ENCODE measurements around the gene MAP2K3. TPM values are rescaled to one million over a fixed set of nuclear protein-coding genes. Genes with fewer than 3 reads are reported as not detected.

The MAP2K3 gene
- polyA plus RNA-seq, 4 donors, result 48.5 to 98.2 (median 73.7) TPM

- H3K4me1 ChIP-seq (ENCODE audit: control insufficient read depth in 3 of 3, insufficient read depth in 2 of 3, low read depth in 1 of 3, low read length in 2 of 3), result no peaks in the 10 kb centered on the region
- FAIRE-seq, result no peak
- 83 to 87% (median 86%) methylated on average over 26 of the region's 26 CpGs for WGBS, 3 donors
Measured at GRCh38 chr17:21242780-21243515, 41.6 kb upstream of the MAP2K3 start.

DNA sequence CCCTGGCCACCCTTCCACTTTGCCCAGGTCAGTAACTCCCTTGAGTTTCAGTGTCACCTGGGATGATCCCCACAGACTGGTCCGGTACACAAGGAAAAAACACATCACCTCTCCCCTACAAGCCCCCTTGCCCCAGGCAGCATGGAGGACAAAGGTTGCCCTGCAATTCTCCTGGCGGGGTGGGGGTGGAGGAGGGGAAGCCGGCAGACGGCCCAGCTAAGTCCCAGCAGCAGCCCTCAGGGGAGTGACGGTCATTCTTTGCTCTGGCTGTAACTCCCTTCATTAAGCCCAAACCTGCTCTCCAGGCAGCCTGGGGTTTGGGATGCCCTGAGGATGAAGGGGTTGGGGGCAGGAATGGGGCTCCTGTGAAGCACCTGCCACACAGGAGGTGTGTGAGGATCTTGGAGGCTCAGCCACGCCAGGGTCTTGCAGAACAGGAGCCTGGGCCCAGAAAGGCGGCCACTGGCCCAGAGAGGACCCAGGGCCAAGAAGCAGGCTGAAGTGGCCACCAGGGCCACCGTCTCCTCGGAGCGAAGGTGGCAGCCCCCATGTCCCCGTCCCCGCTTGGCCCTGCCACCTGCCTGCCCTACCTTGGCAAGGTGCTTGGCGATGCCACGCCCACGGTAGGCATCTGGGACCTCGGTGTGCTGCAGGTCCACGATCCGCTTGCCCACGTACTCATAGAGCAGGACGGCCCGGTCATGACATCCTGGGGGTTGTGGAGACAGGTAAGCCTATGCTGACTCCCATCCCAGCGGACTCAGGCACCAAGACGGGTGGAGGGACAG is 40.8 kb upstream of the MAP2K3 start:
- WGBS, 3 donors, result 35 to 68% (median 50%) methylated on average over 18 to 23 of the region's 23 CpGs
- DNase-seq (peak in 1 of 2 donors; percentile 18), FAIRE-seq (no peak)

More at GRCh38 chr17:21242780-21243515, 41.6 kb upstream of the MAP2K3 start:
- no peak overlapping the region for H3K27ac ChIP-seq (ENCODE audit: low read depth in 1 of 3, low read length in 2 of 3)
- H3K36me3 ChIP-seq (ENCODE audit: control insufficient read depth in 3 of 3, insufficient read depth in 2 of 3, low read depth in 1 of 3, low read length in 3 of 3), result peaks cover 0 to 12% (median 3%) of the 10 kb centered on the region in 3 donors
- no peaks in the 10 kb centered on the region for H3K27me3 ChIP-seq (ENCODE audit: control insufficient read depth in 3 of 3, insufficient read depth in 3 of 3, low read length in 3 of 3)
- H3K4me3 ChIP-seq (ENCODE audit: low read depth in 1 of 3, low read length in 3 of 3), result no peak overlapping the region
- DNase-seq, result no peak
- no peaks in the 10 kb centered on the region for H3K9me3 ChIP-seq (ENCODE audit: control insufficient read depth in 2 of 2, insufficient read depth in 1 of 2, low read depth in 1 of 2, low read length in 1 of 2)

DNA sequence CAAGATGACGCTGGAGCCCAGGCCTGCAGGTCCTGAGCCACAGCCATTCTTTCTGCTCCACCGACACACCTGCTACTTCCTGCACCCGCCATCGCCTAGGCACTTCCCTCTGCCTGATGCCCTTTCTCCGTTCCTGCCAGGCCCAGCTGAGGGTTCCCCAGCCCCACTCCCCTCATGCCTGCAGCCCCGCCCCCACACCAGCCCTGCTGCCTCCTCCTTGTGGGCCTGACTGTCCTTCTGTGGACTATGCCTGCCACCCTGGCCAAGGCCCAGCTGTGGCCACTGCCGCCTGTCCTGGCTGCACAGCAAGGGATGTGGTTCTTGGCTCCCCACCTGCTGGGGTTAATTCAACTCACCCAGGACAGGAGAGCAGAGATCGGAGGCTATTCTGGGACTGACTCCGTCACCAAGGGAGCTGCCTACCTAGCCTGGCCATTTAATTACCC is 38.8 kb upstream of the MAP2K3 start:
- H3K9me3 ChIP-seq (ENCODE audit: control insufficient read depth in 2 of 2, insufficient read depth in 1 of 2, low read depth in 1 of 2, low read length in 1 of 2), result no peaks in the 10 kb centered on the region
- no peak for DNase-seq
- WGBS, 3 donors, result 69 to 78% (median 70%) methylated on average over 8 to 9 of the region's 9 CpGs

More for the DNA sequence above, 40.8 kb upstream of the MAP2K3 start:
- no peaks in the 10 kb centered on the region for H3K4me1 ChIP-seq (ENCODE audit: control insufficient read depth in 3 of 3, insufficient read depth in 2 of 3, low read depth in 1 of 3, low read length in 2 of 3)
- peaks cover 0 to 12% (median 3%) of the 10 kb centered on the region in 3 donors for H3K36me3 ChIP-seq (ENCODE audit: control insufficient read depth in 3 of 3, insufficient read depth in 2 of 3, low read depth in 1 of 3, low read length in 3 of 3)
- H3K4me3 ChIP-seq (ENCODE audit: low read depth in 1 of 3, low read length in 3 of 3), result no peak overlapping the region
- H3K9me3 ChIP-seq (ENCODE audit: control insufficient read depth in 2 of 2, insufficient read depth in 1 of 2, low read depth in 1 of 2, low read length in 1 of 2), result no peaks in the 10 kb centered on the region
- no peaks in the 10 kb centered on the region for H3K27me3 ChIP-seq (ENCODE audit: control insufficient read depth in 3 of 3, insufficient read depth in 3 of 3, low read length in 3 of 3)
- H3K27ac ChIP-seq (ENCODE audit: low read depth in 1 of 3, low read length in 2 of 3), result no peak overlapping the region

GRCh38 chr17:21246698-21247097 is 37.8 kb upstream of the MAP2K3 start:
- H3K27me3 ChIP-seq (ENCODE audit: control insufficient read depth in 3 of 3, insufficient read depth in 3 of 3, low read length in 3 of 3), result no peaks in the 10 kb centered on the region
- WGBS, 3 donors, result 87 to 95% (median 92%) methylated on average over 4 of the region's 4 CpGs

More for the DNA sequence above, 38.8 kb upstream of the MAP2K3 start:
- no peak for FAIRE-seq
- no peaks in the 10 kb centered on the region for H3K4me1 ChIP-seq (ENCODE audit: control insufficient read depth in 3 of 3, insufficient read depth in 2 of 3, low read depth in 1 of 3, low read length in 2 of 3)
- no peaks in the 10 kb centered on the region for H3K27me3 ChIP-seq (ENCODE audit: control insufficient read depth in 3 of 3, insufficient read depth in 3 of 3, low read length in 3 of 3)
- no peak overlapping the region for H3K4me3 ChIP-seq (ENCODE audit: low read depth in 1 of 3, low read length in 3 of 3)
- H3K36me3 ChIP-seq (ENCODE audit: control insufficient read depth in 3 of 3, insufficient read depth in 2 of 3, low read depth in 1 of 3, low read length in 3 of 3), result peaks cover 0 to 12% (median 3%) of the 10 kb centered on the region in 3 donors
- no peak overlapping the region for H3K27ac ChIP-seq (ENCODE audit: low read depth in 1 of 3, low read length in 2 of 3)

GRCh38 chr17:21247552-21248258 is 36.8 kb upstream of the MAP2K3 start:
- Histone ChIP-seq H3K36me3 (ENCODE audit: control insufficient read depth in 3 of 3, insufficient read depth in 2 of 3, low read depth in 1 of 3, low read length in 3 of 3) (peaks cover 0 to 8% (median 3%) of the 10 kb centered on the region in 3 donors), H3K27me3 (ENCODE audit: control insufficient read depth in 3 of 3, insufficient read depth in 3 of 3, low read length in 3 of 3) (no peaks in the 10 kb centered on the region), H3K4me3 (ENCODE audit: low read depth in 1 of 3, low read length in 3 of 3) (no peak overlapping the region), H3K4me1 (ENCODE audit: control insufficient read depth in 3 of 3, insufficient read depth in 2 of 3, low read depth in 1 of 3, low read length in 2 of 3) (no peaks in the 10 kb centered on the region), H3K27ac (ENCODE audit: low read depth in 1 of 3, low read length in 2 of 3) (no peak overlapping the region), H3K9me3 (ENCODE audit: control insufficient read depth in 2 of 2, insufficient read depth in 1 of 2, low read depth in 1 of 2, low read length in 1 of 2) (no peaks in the 10 kb centered on the region)
- 74 to 88% (median 77%) methylated on average over 12 of the region's 12 CpGs for WGBS, 3 donors
- FAIRE-seq (no peak), DNase-seq (no peak)

More at GRCh38 chr17:21246698-21247097, 37.8 kb upstream of the MAP2K3 start:
- Histone ChIP-seq H3K27ac (ENCODE audit: low read depth in 1 of 3, low read length in 2 of 3) (no peak overlapping the region), H3K4me1 (ENCODE audit: control insufficient read depth in 3 of 3, insufficient read depth in 2 of 3, low read depth in 1 of 3, low read length in 2 of 3) (no peaks in the 10 kb centered on the region), H3K36me3 (ENCODE audit: control insufficient read depth in 3 of 3, insufficient read depth in 2 of 3, low read depth in 1 of 3, low read length in 3 of 3) (peaks cover 0 to 12% (median 3%) of the 10 kb centered on the region in 3 donors), H3K9me3 (ENCODE audit: control insufficient read depth in 2 of 2, insufficient read depth in 1 of 2, low read depth in 1 of 2, low read length in 1 of 2) (no peaks in the 10 kb centered on the region), H3K4me3 (ENCODE audit: low read depth in 1 of 3, low read length in 3 of 3) (no peak overlapping the region)
- FAIRE-seq (no peak), DNase-seq (no peak)

DNA sequence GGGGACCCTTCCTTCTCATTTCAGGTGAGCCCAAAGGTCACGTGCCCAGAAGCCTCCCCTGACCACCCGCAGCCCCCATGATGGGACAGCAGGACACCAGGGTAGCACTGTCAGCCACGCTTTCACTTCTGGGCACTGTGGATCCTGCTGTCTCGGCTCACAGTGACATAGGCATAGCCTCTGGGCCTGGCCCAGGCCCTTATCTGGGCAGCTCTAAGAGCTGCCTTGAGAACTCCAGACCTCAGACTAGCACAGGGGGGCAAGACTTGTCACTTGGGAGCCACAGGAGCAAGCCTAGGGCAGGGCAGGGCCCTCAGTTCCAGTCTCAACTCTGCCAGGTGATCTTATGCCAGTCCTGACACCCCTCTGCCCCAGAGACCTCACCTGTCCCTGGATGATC is 36.0 kb upstream of the MAP2K3 start:
- no peak for DNase-seq
- no peak for FAIRE-seq
- peaks cover 0 to 3% (median 0%) of the 10 kb centered on the region in 3 donors for H3K36me3 ChIP-seq (ENCODE audit: control insufficient read depth in 3 of 3, insufficient read depth in 2 of 3, low read depth in 1 of 3, low read length in 3 of 3)
- no peak overlapping the region for H3K4me3 ChIP-seq (ENCODE audit: low read depth in 1 of 3, low read length in 3 of 3)
- H3K9me3 ChIP-seq (ENCODE audit: control insufficient read depth in 2 of 2, insufficient read depth in 1 of 2, low read depth in 1 of 2, low read length in 1 of 2), result no peaks in the 10 kb centered on the region
- no peaks in the 10 kb centered on the region for H3K4me1 ChIP-seq (ENCODE audit: control insufficient read depth in 3 of 3, insufficient read depth in 2 of 3, low read depth in 1 of 3, low read length in 2 of 3)
- 53 to 80% (median 80%) methylated on average over 4 of the region's 4 CpGs for WGBS, 3 donors
- H3K27me3 ChIP-seq (ENCODE audit: control insufficient read depth in 3 of 3, insufficient read depth in 3 of 3, low read length in 3 of 3), result no peaks in the 10 kb centered on the region
- no peak overlapping the region for H3K27ac ChIP-seq (ENCODE audit: low read depth in 1 of 3, low read length in 2 of 3)

- FAIRE-seq (no peak), DNase-seq (no peak)
- Histone ChIP-seq H3K4me3 (ENCODE audit: low read depth in 1 of 3, low read length in 3 of 3) (no peak overlapping the region), H3K9me3 (ENCODE audit: control insufficient read depth in 2 of 2, insufficient read depth in 1 of 2, low read depth in 1 of 2, low read length in 1 of 2) (no peaks in the 10 kb centered on the region), H3K4me1 (ENCODE audit: control insufficient read depth in 3 of 3, insufficient read depth in 2 of 3, low read depth in 1 of 3, low read length in 2 of 3) (no peaks in the 10 kb centered on the region), H3K36me3 (ENCODE audit: control insufficient read depth in 3 of 3, insufficient read depth in 2 of 3, low read depth in 1 of 3, low read length in 3 of 3) (peaks cover 0 to 3% (median 0%) of the 10 kb centered on the region in 3 donors), H3K27ac (ENCODE audit: low read depth in 1 of 3, low read length in 2 of 3) (no peak overlapping the region), H3K27me3 (ENCODE audit: control insufficient read depth in 3 of 3, insufficient read depth in 3 of 3, low read length in 3 of 3) (no peaks in the 10 kb centered on the region)
- WGBS, 3 donors, result 79 to 85% (median 84%) methylated on average over 12 of the region's 12 CpGs
Measured at GRCh38 chr17:21249086-21249795, 35.3 kb upstream of the MAP2K3 start.

Measured in small intestine (tissue), 7 donors.